DOHH2 (cell line): Measurements from ENCODE around the gene GDF10.

Experiments
- H3F3A ChIP-seq: fragments of 200-600 bp; sonication (generic), shearing (Covaris generic); 2 replicates; pipeline ENCODE4 v1.6.0; 2016; ENCODE audit warnings: antibody characterized with exemption, mild to moderate bottlenecking; ENCODE audit not compliant: control insufficient read depth, insufficient read depth
- H3K27ac ChIP-seq: fragments of 200-600 bp; sonication (generic); 2 replicates; pipeline ENCODE4 v1.5.1; 2014; ENCODE audit warnings: low read depth, mild to moderate bottlenecking, low read length, moderate library complexity
- H3K27me3 ChIP-seq: fragments of 200-600 bp; sonication (generic); 2 replicates; pipeline ENCODE4 v1.6.1; 2014; ENCODE audit warnings: mild to moderate bottlenecking, low read length, mixed read lengths; ENCODE audit not compliant: control insufficient read depth
- H3K36me3 ChIP-seq: fragments of 200-600 bp; sonication (generic); 2 replicates; pipeline ENCODE4 v1.6.1; 2014; ENCODE audit warnings: mild to moderate bottlenecking, low read length, moderate library complexity, mixed read lengths; ENCODE audit not compliant: control insufficient read depth
- H3K4me1 ChIP-seq: fragments of 200-600 bp; sonication (generic); 2 replicates; pipeline ENCODE4 v1.6.1; 2014; ENCODE audit warnings: mild to moderate bottlenecking, low read length, mixed read lengths; ENCODE audit not compliant: control insufficient read depth
- H3K4me2 ChIP-seq: fragments of 200-600 bp; sonication (generic); 2 replicates; pipeline ENCODE4 v1.6.0; 2014; ENCODE audit warnings: mild to moderate bottlenecking, low read length, moderate library complexity
- H3K4me3 ChIP-seq: fragments of 200-600 bp; sonication (generic); 2 replicates; pipeline ENCODE4 v1.5.1; 2014; ENCODE audit warnings: mild to moderate bottlenecking, low read length, mixed read lengths
- H3K79me2 ChIP-seq: fragments of 200-600 bp; sonication (generic); 2 replicates; pipeline ENCODE4 v1.6.1; 2014; ENCODE audit warnings: mild to moderate bottlenecking, low read length, mixed read lengths; ENCODE audit not compliant: control insufficient read depth
- H3K9me2 ChIP-seq: fragments of 200-600 bp; sonication (generic); replicated peaks from 2 replicates; pipeline ENCODE4 v1.6.1; 2014; ENCODE audit warnings: mild to moderate bottlenecking, low read length, mixed read lengths; ENCODE audit not compliant: control insufficient read depth
- H3K9me3 ChIP-seq: fragments of 200-600 bp; sonication (generic); 2 replicates; pipeline ENCODE4 v1.6.1; 2014; ENCODE audit warnings: antibody characterized with exemption, low read length, mixed read lengths; ENCODE audit not compliant: control insufficient read depth, insufficient read depth
- H4K20me1 ChIP-seq: fragments of 200-600 bp; sonication (generic); 2 replicates; pipeline ENCODE4 v1.6.0; 2014; ENCODE audit warnings: low read depth, mild to moderate bottlenecking, antibody characterized with exemption, low read length, moderate library complexity; ENCODE audit not compliant: control insufficient read depth, insufficient read depth
- EZH2phosphoT487 ChIP-seq: fragments of 200-600 bp; sonication (generic); IDR thresholded peaks from 2 replicates; pipeline ENCODE4 v1.6.1; 2017; ENCODE audit warnings: borderline replicate concordance, mild to moderate bottlenecking, antibody characterized with exemption, low read length, moderate library complexity, mixed read lengths
- TF ChIP-seq, protein P1 (sequence below): fragments of 200-600 bp; sonication (generic); IDR thresholded peaks from one replicate; pipeline ENCODE4 v1.5.1; 2014; ENCODE audit warnings: antibody characterized with exemption, mild to moderate bottlenecking, low read depth, low read length; ENCODE audit not compliant: poor library complexity, severe bottlenecking

GDF10 gene

GRCh38 chr10:47325303-47326291 lies 25.6 kb downstream of the GDF10 start:
- Histone ChIP-seq H3K9me3 (peaks cover 3% of the 10 kb centered on the region; the same call in 1 of the 2 replicates), H3K4me1 (no peaks in the 10 kb centered on the region), H3K9me2 (no peaks in the 10 kb centered on the region), H3K79me2 (no peaks in the 10 kb centered on the region), H3K4me3 (no peak overlapping the region), H4K20me1 (no peaks in the 10 kb centered on the region), H3F3A (no peaks in the 10 kb centered on the region), H3K27ac (no peak overlapping the region), H3K36me3 (no peaks in the 10 kb centered on the region), H3K27me3 (no peaks in the 10 kb centered on the region), H3K4me2 (no peak overlapping the region)
- TF ChIP-seq, protein P1, sequence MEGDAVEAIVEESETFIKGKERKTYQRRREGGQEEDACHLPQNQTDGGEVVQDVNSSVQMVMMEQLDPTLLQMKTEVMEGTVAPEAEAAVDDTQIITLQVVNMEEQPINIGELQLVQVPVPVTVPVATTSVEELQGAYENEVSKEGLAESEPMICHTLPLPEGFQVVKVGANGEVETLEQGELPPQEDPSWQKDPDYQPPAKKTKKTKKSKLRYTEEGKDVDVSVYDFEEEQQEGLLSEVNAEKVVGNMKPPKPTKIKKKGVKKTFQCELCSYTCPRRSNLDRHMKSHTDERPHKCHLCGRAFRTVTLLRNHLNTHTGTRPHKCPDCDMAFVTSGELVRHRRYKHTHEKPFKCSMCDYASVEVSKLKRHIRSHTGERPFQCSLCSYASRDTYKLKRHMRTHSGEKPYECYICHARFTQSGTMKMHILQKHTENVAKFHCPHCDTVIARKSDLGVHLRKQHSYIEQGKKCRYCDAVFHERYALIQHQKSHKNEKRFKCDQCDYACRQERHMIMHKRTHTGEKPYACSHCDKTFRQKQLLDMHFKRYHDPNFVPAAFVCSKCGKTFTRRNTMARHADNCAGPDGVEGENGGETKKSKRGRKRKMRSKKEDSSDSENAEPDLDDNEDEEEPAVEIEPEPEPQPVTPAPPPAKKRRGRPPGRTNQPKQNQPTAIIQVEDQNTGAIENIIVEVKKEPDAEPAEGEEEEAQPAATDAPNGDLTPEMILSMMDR = no peak
- TF ChIP-seq EZH2phosphoT487 = no peak

- Histone ChIP-seq H3K36me3 (no peaks in the 10 kb centered on the region), H4K20me1 (no peaks in the 10 kb centered on the region), H3K4me3 (no peak overlapping the region), H3K9me2 (no peaks in the 10 kb centered on the region), H3K27me3 (no peaks in the 10 kb centered on the region), H3K9me3 (peaks cover 3% of the 10 kb centered on the region; the same call in 1 of the 2 replicates), H3K4me2 (no peak overlapping the region), H3K4me1 (no peaks in the 10 kb centered on the region), H3K79me2 (no peaks in the 10 kb centered on the region), H3F3A (no peaks in the 10 kb centered on the region), H3K27ac (no peak overlapping the region)
- no peak for TF ChIP-seq EZH2phosphoT487
- TF ChIP-seq, protein P1 = no peak
These were observed 26.4 kb downstream of the GDF10 start for GRCh38 chr10:47326306-47326926.

- no peak overlapping the region for H3K4me2 ChIP-seq
- no peaks in the 10 kb centered on the region for H3K79me2 ChIP-seq
- peaks cover 3% of the 10 kb centered on the region; the same call in 1 of the 2 replicates for H3K9me3 ChIP-seq
- no peaks in the 10 kb centered on the region for H3K27me3 ChIP-seq
- H3K4me1 ChIP-seq = no peaks in the 10 kb centered on the region
- H3K27ac ChIP-seq = no peak overlapping the region
- H3K9me2 ChIP-seq = no peaks in the 10 kb centered on the region
- TF ChIP-seq EZH2phosphoT487 = no peak
- TF ChIP-seq, protein P1 = no peak
- H3K4me3 ChIP-seq = no peak overlapping the region
- no peaks in the 10 kb centered on the region for H3F3A ChIP-seq
- H3K36me3 ChIP-seq = no peaks in the 10 kb centered on the region
- H4K20me1 ChIP-seq = no peaks in the 10 kb centered on the region
These were observed 26.9 kb downstream of the GDF10 start for GRCh38 chr10:47326927-47327330.
